HepG2 (cell line): ENCODE measurements around the gene SLC2A4. TPM values are rescaled to one million over a fixed set of nuclear protein-coding genes. Genes with fewer than 3 reads are reported as not detected.
A peak's percentile ranks its signal among the peaks of the same experiment; 100 is the strongest.

Experiments used
- BORCS8-MEF2B ChIP-seq: sonication (generic); formaldehyde crosslinking; IDR thresholded peaks from 2 replicates; pipeline ENCODE4 v1.8.0; 2022; ENCODE audit warnings: mild to moderate bottlenecking, missing genetic modification reagents
- CCAR2 ChIP-seq: fragments of 200-400 bp; formaldehyde crosslinking; optimal IDR thresholded peaks from 2 replicates; pipeline ENCODE3; 2018; ENCODE audit warnings: low read depth, mild to moderate bottlenecking, low read length, moderate library complexity
- KDM5B ChIP-seq: sonication (generic); formaldehyde crosslinking; IDR thresholded peaks from 2 replicates; pipeline ENCODE4 v1.4.0; 2020; ENCODE audit warnings: missing genetic modification reagents, mild to moderate bottlenecking, borderline replicate concordance
- MAFK ChIP-seq, 2 experiments: IDR thresholded peaks in 1 of 2; conservative IDR thresholded peaks in 1 of 2; 2 replicates each; pipeline ENCODE4 v1.6.1; 2011; ENCODE audit warnings: improper control_type of control experiment in 2 of 2, low read length in 2 of 2
- PHF21A ChIP-seq: sonication (generic); formaldehyde crosslinking; IDR thresholded peaks from 2 replicates; pipeline ENCODE4 v1.5.0; 2020; ENCODE audit warnings: mild to moderate bottlenecking, missing genetic modification reagents
- SP5 ChIP-seq: IDR thresholded peaks from 2 replicates; pipeline ENCODE4 v1.6.1; 2016; ENCODE audit warnings: low read depth, borderline replicate concordance
- ZC3H13 ChIP-seq: sonication (generic); formaldehyde crosslinking; IDR thresholded peaks from 2 replicates; pipeline ENCODE4 v1.8.1; 2023; ENCODE audit warnings: mild to moderate bottlenecking, missing genetic modification reagents, moderate library complexity
- ZFP62 ChIP-seq: sonication (generic); formaldehyde crosslinking; IDR thresholded peaks from 2 replicates; pipeline ENCODE4 v1.4.0; 2020; ENCODE audit warnings: missing genetic modification reagents
- ZNF263 ChIP-seq: sonication (generic); formaldehyde crosslinking; IDR thresholded peaks from 2 replicates; pipeline ENCODE4 v1.4.0; 2020; ENCODE audit warnings: missing genetic modification reagents
- ZNF563 ChIP-seq: sonication (generic); formaldehyde crosslinking; IDR thresholded peaks from 2 replicates; pipeline ENCODE4 v1.8.0; 2022; ENCODE audit warnings: mild to moderate bottlenecking, moderate library complexity, missing genetic modification reagents
- ZNF577 ChIP-seq: sonication (generic); formaldehyde crosslinking; IDR thresholded peaks from 2 replicates; pipeline ENCODE4 v1.4.0; 2020; ENCODE audit warnings: mild to moderate bottlenecking, low read depth, missing genetic modification reagents, borderline replicate concordance
- ZNF777 ChIP-seq: sonication (generic); formaldehyde crosslinking; IDR thresholded peaks from 2 replicates; pipeline ENCODE4 v1.4.0; 2020; ENCODE audit warnings: missing genetic modification reagents
- polyA plus RNA-seq, 8 experiments: library from polyadenylated mRNA; depleted of rRNA in 3 of 8; stranded (reverse) in 7 of 8; unstranded in 1 of 8; fragments of >200 nt; fragmentation: Illumina TruSeq in 4 of 8; extraction: Trizol in 4 of 8; gene quantifications; 2 replicates each; pipeline versions ENCODE4 v1.2.1 to v1.2.3, GENCODE V29; 2011 to 2016; ENCODE audit warnings: low read depth in 4 of 8, missing spikeins in 1 of 8, mixed read lengths in 1 of 8; ENCODE audit not compliant: insufficient read depth in 1 of 8
- total RNA-seq, 5 experiments: library from RNA; depleted of rRNA; stranded (reverse); fragments of >200 nt; fragmentation: Illumina TruSeq; extraction: Trizol; gene quantifications; 2 replicates each; pipeline ENCODE4 v1.2.3, GENCODE V29; 2016; ENCODE audit warnings: low read depth in 1 of 5
- TF ChIP-seq, protein P1 (sequence below): sonication (generic); formaldehyde crosslinking; IDR thresholded peaks from 2 replicates; pipeline ENCODE4 v1.4.0; 2020; ENCODE audit warnings: missing genetic modification reagents, mild to moderate bottlenecking, borderline replicate concordance
- TF ChIP-seq, protein P2 (sequence below): sonication (generic); formaldehyde crosslinking; IDR thresholded peaks from 2 replicates; pipeline ENCODE4 v1.4.0; 2020; ENCODE audit warnings: missing genetic modification reagents
- TF ChIP-seq, protein P3 (sequence below): sonication (generic); formaldehyde crosslinking; IDR thresholded peaks from 2 replicates; pipeline ENCODE4 v1.5.0; 2020; ENCODE audit warnings: mild to moderate bottlenecking, missing genetic modification reagents
- TF ChIP-seq, protein P4 (sequence below): sonication (generic); formaldehyde crosslinking; IDR thresholded peaks from 2 replicates; pipeline ENCODE4 v1.4.0; 2020; ENCODE audit warnings: missing genetic modification reagents
- TF ChIP-seq, protein P5 (sequence below): sonication (generic); formaldehyde crosslinking; IDR thresholded peaks from 2 replicates; pipeline ENCODE4 v1.8.0; 2023; ENCODE audit warnings: mild to moderate bottlenecking, missing genetic modification reagents
- TF ChIP-seq, protein P6 (sequence below): sonication (generic); formaldehyde crosslinking; IDR thresholded peaks from 2 replicates; pipeline ENCODE4 v1.9.0; 2022; ENCODE audit warnings: missing genetic modification reagents, mild to moderate bottlenecking, borderline replicate concordance

Gene SLC2A4
- total and polyA plus RNA-seq, 2 of the 13 experiments (the other 11 are each of a cell fraction or from before 2014, with no cell fraction given), result 4.9 to 5.8 TPM

DNA sequence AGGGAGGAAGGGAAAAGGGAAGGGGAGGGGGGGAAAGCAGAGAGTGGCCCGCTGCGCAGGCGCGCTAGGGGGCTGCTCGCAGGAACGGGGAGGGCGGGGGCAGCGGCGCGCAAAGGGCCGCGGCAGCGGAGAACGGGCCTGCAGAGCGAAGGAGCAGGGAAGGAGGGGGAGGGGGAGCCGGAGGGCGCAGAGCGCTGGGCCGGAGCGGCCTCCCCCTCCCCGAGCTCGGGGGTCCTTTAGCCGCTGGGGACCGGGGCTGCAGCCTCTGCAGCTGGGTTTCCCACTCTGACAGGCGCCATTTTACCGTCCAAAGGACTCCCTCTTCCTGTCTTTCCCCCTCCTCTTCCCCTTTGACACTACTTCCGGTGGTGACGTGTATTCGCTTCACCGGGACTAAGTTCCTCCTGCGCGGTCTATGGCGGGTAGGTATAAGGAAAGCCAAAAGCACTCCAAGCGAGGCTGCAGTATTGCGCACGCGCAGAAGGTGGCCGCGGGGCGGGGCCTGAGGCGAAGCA lies 29.8 kb upstream of the SLC2A4 start, which contains the start of gene CTDNEP1 (continued):
- TF ChIP-seq, protein P1, sequence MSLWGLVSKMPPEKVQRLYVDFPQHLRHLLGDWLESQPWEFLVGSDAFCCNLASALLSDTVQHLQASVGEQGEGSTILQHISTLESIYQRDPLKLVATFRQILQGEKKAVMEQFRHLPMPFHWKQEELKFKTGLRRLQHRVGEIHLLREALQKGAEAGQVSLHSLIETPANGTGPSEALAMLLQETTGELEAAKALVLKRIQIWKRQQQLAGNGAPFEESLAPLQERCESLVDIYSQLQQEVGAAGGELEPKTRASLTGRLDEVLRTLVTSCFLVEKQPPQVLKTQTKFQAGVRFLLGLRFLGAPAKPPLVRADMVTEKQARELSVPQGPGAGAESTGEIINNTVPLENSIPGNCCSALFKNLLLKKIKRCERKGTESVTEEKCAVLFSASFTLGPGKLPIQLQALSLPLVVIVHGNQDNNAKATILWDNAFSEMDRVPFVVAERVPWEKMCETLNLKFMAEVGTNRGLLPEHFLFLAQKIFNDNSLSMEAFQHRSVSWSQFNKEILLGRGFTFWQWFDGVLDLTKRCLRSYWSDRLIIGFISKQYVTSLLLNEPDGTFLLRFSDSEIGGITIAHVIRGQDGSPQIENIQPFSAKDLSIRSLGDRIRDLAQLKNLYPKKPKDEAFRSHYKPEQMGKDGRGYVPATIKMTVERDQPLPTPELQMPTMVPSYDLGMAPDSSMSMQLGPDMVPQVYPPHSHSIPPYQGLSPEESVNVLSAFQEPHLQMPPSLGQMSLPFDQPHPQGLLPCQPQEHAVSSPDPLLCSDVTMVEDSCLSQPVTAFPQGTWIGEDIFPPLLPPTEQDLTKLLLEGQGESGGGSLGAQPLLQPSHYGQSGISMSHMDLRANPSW (CRISPR knock-in tag), result no peak
- TF ChIP-seq ZC3H13 (CRISPR knock-in tag), result no peak
- TF ChIP-seq ZNF263 (CRISPR knock-in tag), result no peak
- TF ChIP-seq, protein P2, sequence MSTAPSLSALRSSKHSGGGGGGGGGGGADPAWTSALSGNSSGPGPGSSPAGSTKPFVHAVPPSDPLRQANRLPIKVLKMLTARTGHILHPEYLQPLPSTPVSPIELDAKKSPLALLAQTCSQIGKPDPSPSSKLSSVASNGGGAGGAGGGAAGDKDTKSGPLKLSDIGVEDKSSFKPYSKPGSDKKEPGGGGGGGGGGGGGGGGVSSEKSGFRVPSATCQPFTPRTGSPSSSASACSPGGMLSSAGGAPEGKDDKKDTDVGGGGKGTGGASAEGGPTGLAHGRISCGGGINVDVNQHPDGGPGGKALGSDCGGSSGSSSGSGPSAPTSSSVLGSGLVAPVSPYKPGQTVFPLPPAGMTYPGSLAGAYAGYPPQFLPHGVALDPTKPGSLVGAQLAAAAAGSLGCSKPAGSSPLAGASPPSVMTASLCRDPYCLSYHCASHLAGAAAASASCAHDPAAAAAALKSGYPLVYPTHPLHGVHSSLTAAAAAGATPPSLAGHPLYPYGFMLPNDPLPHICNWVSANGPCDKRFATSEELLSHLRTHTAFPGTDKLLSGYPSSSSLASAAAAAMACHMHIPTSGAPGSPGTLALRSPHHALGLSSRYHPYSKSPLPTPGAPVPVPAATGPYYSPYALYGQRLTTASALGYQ (CRISPR knock-in tag), result no peak
- TF ChIP-seq ZNF563 (CRISPR knock-in tag), result no peak
- no peak for TF ChIP-seq CCAR2
- TF ChIP-seq, protein P3, sequence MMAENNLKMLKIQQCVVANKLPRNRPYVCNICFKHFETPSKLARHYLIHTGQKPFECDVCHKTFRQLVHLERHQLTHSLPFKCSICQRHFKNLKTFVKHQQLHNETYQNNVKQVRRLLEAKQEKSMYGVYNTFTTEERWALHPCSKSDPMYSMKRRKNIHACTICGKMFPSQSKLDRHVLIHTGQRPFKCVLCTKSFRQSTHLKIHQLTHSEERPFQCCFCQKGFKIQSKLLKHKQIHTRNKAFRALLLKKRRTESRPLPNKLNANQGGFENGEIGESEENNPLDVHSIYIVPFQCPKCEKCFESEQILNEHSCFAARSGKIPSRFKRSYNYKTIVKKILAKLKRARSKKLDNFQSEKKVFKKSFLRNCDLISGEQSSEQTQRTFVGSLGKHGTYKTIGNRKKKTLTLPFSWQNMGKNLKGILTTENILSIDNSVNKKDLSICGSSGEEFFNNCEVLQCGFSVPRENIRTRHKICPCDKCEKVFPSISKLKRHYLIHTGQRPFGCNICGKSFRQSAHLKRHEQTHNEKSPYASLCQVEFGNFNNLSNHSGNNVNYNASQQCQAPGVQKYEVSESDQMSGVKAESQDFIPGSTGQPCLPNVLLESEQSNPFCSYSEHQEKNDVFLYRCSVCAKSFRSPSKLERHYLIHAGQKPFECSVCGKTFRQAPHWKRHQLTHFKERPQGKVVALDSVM (CRISPR knock-in tag), result no peak
- TF ChIP-seq ZNF577 (CRISPR knock-in tag), result no peak
- 0 out of 2 replicates have a peak, but pooled peaks have one; percentile 7 for TF ChIP-seq PHF21A (CRISPR knock-in tag)
- no peak for TF ChIP-seq ZFP62 (CRISPR knock-in tag)
- TF ChIP-seq, protein P4, sequence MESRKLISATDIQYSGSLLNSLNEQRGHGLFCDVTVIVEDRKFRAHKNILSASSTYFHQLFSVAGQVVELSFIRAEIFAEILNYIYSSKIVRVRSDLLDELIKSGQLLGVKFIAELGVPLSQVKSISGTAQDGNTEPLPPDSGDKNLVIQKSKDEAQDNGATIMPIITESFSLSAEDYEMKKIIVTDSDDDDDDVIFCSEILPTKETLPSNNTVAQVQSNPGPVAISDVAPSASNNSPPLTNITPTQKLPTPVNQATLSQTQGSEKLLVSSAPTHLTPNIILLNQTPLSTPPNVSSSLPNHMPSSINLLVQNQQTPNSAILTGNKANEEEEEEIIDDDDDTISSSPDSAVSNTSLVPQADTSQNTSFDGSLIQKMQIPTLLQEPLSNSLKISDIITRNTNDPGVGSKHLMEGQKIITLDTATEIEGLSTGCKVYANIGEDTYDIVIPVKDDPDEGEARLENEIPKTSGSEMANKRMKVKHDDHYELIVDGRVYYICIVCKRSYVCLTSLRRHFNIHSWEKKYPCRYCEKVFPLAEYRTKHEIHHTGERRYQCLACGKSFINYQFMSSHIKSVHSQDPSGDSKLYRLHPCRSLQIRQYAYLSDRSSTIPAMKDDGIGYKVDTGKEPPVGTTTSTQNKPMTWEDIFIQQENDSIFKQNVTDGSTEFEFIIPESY (CRISPR knock-in tag), result no peak
- TF ChIP-seq BORCS8-MEF2B, result no peak
- TF ChIP-seq, protein P5, sequence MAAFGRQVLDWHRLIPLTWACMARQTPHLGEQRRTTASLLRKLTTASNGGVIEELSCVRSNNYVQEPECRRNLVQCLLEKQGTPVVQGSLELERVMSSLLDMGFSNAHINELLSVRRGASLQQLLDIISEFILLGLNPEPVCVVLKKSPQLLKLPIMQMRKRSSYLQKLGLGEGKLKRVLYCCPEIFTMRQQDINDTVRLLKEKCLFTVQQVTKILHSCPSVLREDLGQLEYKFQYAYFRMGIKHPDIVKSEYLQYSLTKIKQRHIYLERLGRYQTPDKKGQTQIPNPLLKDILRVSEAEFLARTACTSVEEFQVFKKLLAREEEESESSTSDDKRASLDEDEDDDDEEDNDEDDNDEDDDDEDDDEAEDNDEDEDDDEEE (CRISPR knock-in tag), result no peak
- TF ChIP-seq SP5 (CRISPR knock-in tag), result no peak
- TF ChIP-seq, protein P6, sequence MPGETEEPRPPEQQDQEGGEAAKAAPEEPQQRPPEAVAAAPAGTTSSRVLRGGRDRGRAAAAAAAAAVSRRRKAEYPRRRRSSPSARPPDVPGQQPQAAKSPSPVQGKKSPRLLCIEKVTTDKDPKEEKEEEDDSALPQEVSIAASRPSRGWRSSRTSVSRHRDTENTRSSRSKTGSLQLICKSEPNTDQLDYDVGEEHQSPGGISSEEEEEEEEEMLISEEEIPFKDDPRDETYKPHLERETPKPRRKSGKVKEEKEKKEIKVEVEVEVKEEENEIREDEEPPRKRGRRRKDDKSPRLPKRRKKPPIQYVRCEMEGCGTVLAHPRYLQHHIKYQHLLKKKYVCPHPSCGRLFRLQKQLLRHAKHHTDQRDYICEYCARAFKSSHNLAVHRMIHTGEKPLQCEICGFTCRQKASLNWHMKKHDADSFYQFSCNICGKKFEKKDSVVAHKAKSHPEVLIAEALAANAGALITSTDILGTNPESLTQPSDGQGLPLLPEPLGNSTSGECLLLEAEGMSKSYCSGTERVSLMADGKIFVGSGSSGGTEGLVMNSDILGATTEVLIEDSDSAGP, result no peak
- TF ChIP-seq MAFK (conservative IDR thresholded peaks at IDR 0.05 in 1 of 2, IDR thresholded peaks at IDR 0.05 in 1 of 2; ENCODE audit: low read length in 2 of 2), result no peak
- TF ChIP-seq KDM5B (CRISPR knock-in tag), result no peak
- TF ChIP-seq ZNF777 (CRISPR knock-in tag), result no peak
